Measurements from ENCODE around the gene POLD2. TPM values are rescaled to one million over a fixed set of nuclear protein-coding genes. Genes with fewer than 3 reads are reported as not detected.

Gene POLD2
- total RNA-seq, 4 donors from 2014 or later = 58.7 to 80.5 (median 66.1) TPM

GRCh38 chr7:44145969-44146911 is 22.9 kb upstream of the POLD2 start:
- H3K4me1 ChIP-seq = peaks cover 15% of the 10 kb centered on the region
- H3K9me3 ChIP-seq = no peaks in the 10 kb centered on the region
- peak; percentile 85 to 92 for DNase-seq (ENCODE audit: low spot score in 2 of 2)
- no peaks in the 10 kb centered on the region for H3K36me3 ChIP-seq
- H3K27me3 ChIP-seq = no peaks in the 10 kb centered on the region
- TF ChIP-seq CTCF (IDR thresholded peaks at IDR 0.05) = no peak
- no peak for TF ChIP-seq POLR2A (IDR thresholded peaks at IDR 0.05)
- no peak for TF ChIP-seq POLR2AphosphoS5 (IDR thresholded peaks at IDR 0.05)
- TF ChIP-seq EP300 (IDR thresholded peaks at IDR 0.05) = no peak
- peak overlapping the region; percentile 45 for H3K4me3 ChIP-seq
- no peak overlapping the region for H3K27ac ChIP-seq
- 18% methylated on average over 35 of the region's 65 CpGs for WGBS

- 43% methylated on average over 9 of the region's 53 CpGs for WGBS
- peaks cover 15% of the 10 kb centered on the region for H3K4me1 ChIP-seq
- H3K27ac ChIP-seq = no peak overlapping the region
- TF ChIP-seq CTCF (IDR thresholded peaks at IDR 0.05) (no peak), POLR2AphosphoS5 (IDR thresholded peaks at IDR 0.05) (no peak), POLR2A (IDR thresholded peaks at IDR 0.05) (no peak), EP300 (IDR thresholded peaks at IDR 0.05) (no peak)
- H3K27me3 ChIP-seq = no peaks in the 10 kb centered on the region
- no peaks in the 10 kb centered on the region for H3K36me3 ChIP-seq
- peak in 1 of 2 donors; percentile 65 for DNase-seq (ENCODE audit: low spot score in 2 of 2)
- peak overlapping the region; percentile 45 for H3K4me3 ChIP-seq
- H3K9me3 ChIP-seq = no peaks in the 10 kb centered on the region
Observed at GRCh38 chr7:44145479-44145968, 22.2 kb upstream of the POLD2 start.

GRCh38 chr7:44144968-44145478 is 21.7 kb upstream of the POLD2 start:
- WGBS = 81% methylated on average over 22 of the region's 31 CpGs
- Histone ChIP-seq H3K27ac (no peak overlapping the region), H3K4me3 (peak overlapping the region; percentile 45), H3K4me1 (peaks cover 15% of the 10 kb centered on the region), H3K36me3 (no peaks in the 10 kb centered on the region), H3K27me3 (peaks cover 2% of the 10 kb centered on the region), H3K9me3 (no peaks in the 10 kb centered on the region)
- peak; percentile 62 to 76 for DNase-seq (ENCODE audit: low spot score in 2 of 2)
- no peak for TF ChIP-seq POLR2A (IDR thresholded peaks at IDR 0.05)

- Histone ChIP-seq H3K4me1 (peaks cover 15% of the 10 kb centered on the region), H3K4me3 (no peak overlapping the region), H3K27ac (no peak overlapping the region), H3K9me3 (no peaks in the 10 kb centered on the region), H3K36me3 (no peaks in the 10 kb centered on the region), H3K27me3 (peaks cover 2% of the 10 kb centered on the region)
- WGBS = 100% methylated on average over 1 of the region's 6 CpGs
- DNase-seq (ENCODE audit: low spot score in 2 of 2) = peak; percentile 45 to 49
- no peak for TF ChIP-seq CTCF (IDR thresholded peaks at IDR 0.05)
- no peak for TF ChIP-seq EP300 (IDR thresholded peaks at IDR 0.05)
- TF ChIP-seq POLR2AphosphoS5 (IDR thresholded peaks at IDR 0.05) = no peak
- no peak for TF ChIP-seq POLR2A (IDR thresholded peaks at IDR 0.05)
Observed at GRCh38 chr7:44144426-44144967, 21.1 kb upstream of the POLD2 start.

- no peak for TF ChIP-seq POLR2AphosphoS5 (IDR thresholded peaks at IDR 0.05)
- WGBS = 72% methylated on average over 6 of the region's 6 CpGs
- Histone ChIP-seq H3K4me3 (no peak overlapping the region), H3K27me3 (peaks cover 2% of the 10 kb centered on the region), H3K27ac (no peak overlapping the region), H3K4me1 (peaks cover 15% of the 10 kb centered on the region), H3K36me3 (no peaks in the 10 kb centered on the region), H3K9me3 (no peaks in the 10 kb centered on the region)
- peak; percentile 35 to 65 for DNase-seq (ENCODE audit: low spot score in 2 of 2)
Observed at GRCh38 chr7:44143646-44144250, 20.4 kb upstream of the POLD2 start.

Measured in suprapubic skin (tissue), 4 donors.